Measurements from ENCODE around the gene JPH3. TPM values are rescaled to one million over a fixed set of nuclear protein-coding genes. Genes with fewer than 3 reads are reported as not detected.

The JPH3 gene
- total and polyA plus RNA-seq, 2 donors = 0.05 to 0.09 TPM

GRCh38 chr16:87684106-87684677 is 81.9 kb downstream of the JPH3 start:
- Histone ChIP-seq H3K4me1 (ENCODE audit: control insufficient read depth in 2 of 2, insufficient read depth in 2 of 2, low read length in 2 of 2) (peaks cover 0 to 8% of the 10 kb centered on the region in 2 donors), H3K27me3 (ENCODE audit: control insufficient read depth in 2 of 2, insufficient read depth in 1 of 2, low read length in 1 of 2) (peaks cover 0 to 11% of the 10 kb centered on the region in 2 donors), H3K4me3 (ENCODE audit: low read length in 2 of 2) (no peak overlapping the region), H3K9me3 (ENCODE audit: control insufficient read depth in 2 of 2, insufficient read depth in 1 of 2, low read length in 1 of 2) (no peaks in the 10 kb centered on the region), H3K27ac (ENCODE audit: low read depth in 1 of 2, low read length in 1 of 2) (no peak overlapping the region), H3K36me3 (ENCODE audit: control insufficient read depth in 2 of 2, insufficient read depth in 2 of 2, low read length in 1 of 2) (no peaks in the 10 kb centered on the region)
- no peak for DNase-seq (ENCODE audit: low read depth in 6 of 9, low spot score in 9 of 9)
- WGBS = 93% methylated on average over 24 of the region's 24 CpGs

- no peak overlapping the region for H3K4me3 ChIP-seq (ENCODE audit: low read length in 2 of 2)
- no peaks in the 10 kb centered on the region for H3K36me3 ChIP-seq (ENCODE audit: control insufficient read depth in 2 of 2, insufficient read depth in 2 of 2, low read length in 1 of 2)
- no peaks in the 10 kb centered on the region for H3K9me3 ChIP-seq (ENCODE audit: control insufficient read depth in 2 of 2, insufficient read depth in 1 of 2, low read length in 1 of 2)
- H3K27ac ChIP-seq (ENCODE audit: low read depth in 1 of 2, low read length in 1 of 2) = no peak overlapping the region
- DNase-seq (ENCODE audit: low read depth in 6 of 9, low spot score in 9 of 9) = no peak
- WGBS = 94% methylated on average over 35 of the region's 35 CpGs
- peaks cover 0 to 11% of the 10 kb centered on the region in 2 donors for H3K27me3 ChIP-seq (ENCODE audit: control insufficient read depth in 2 of 2, insufficient read depth in 1 of 2, low read length in 1 of 2)
- H3K4me1 ChIP-seq (ENCODE audit: control insufficient read depth in 2 of 2, insufficient read depth in 2 of 2, low read length in 2 of 2) = peaks cover 0 to 8% of the 10 kb centered on the region in 2 donors
These were observed 82.5 kb downstream of the JPH3 start for GRCh38 chr16:87684711-87685404.

- DNase-seq (ENCODE audit: low read depth in 6 of 9, low spot score in 9 of 9) = no peak
- H3K4me1 ChIP-seq (ENCODE audit: control insufficient read depth in 2 of 2, insufficient read depth in 2 of 2, low read length in 2 of 2) = peaks cover 0 to 8% of the 10 kb centered on the region in 2 donors
- H3K27me3 ChIP-seq (ENCODE audit: control insufficient read depth in 2 of 2, insufficient read depth in 1 of 2, low read length in 1 of 2) = peaks cover 0 to 9% of the 10 kb centered on the region in 2 donors
- no peaks in the 10 kb centered on the region for H3K9me3 ChIP-seq (ENCODE audit: control insufficient read depth in 2 of 2, insufficient read depth in 1 of 2, low read length in 1 of 2)
- 94% methylated on average over 19 of the region's 19 CpGs for WGBS
- H3K36me3 ChIP-seq (ENCODE audit: control insufficient read depth in 2 of 2, insufficient read depth in 2 of 2, low read length in 1 of 2) = no peaks in the 10 kb centered on the region
- H3K27ac ChIP-seq (ENCODE audit: low read depth in 1 of 2, low read length in 1 of 2) = no peak overlapping the region
- no peak overlapping the region for H3K4me3 ChIP-seq (ENCODE audit: low read length in 2 of 2)
These were observed 83.1 kb downstream of the JPH3 start for GRCh38 chr16:87685405-87685755.

- no peak overlapping the region for H3K27ac ChIP-seq (ENCODE audit: low read depth in 1 of 2, low read length in 1 of 2)
- peaks cover 0 to 8% of the 10 kb centered on the region in 2 donors for H3K4me1 ChIP-seq (ENCODE audit: control insufficient read depth in 2 of 2, insufficient read depth in 2 of 2, low read length in 2 of 2)
- peaks cover 0 to 9% of the 10 kb centered on the region in 2 donors for H3K27me3 ChIP-seq (ENCODE audit: control insufficient read depth in 2 of 2, insufficient read depth in 1 of 2, low read length in 1 of 2)
- 85% methylated on average over 13 of the region's 13 CpGs for WGBS
- DNase-seq (ENCODE audit: low read depth in 6 of 9, low spot score in 9 of 9) = no peak
- H3K36me3 ChIP-seq (ENCODE audit: control insufficient read depth in 2 of 2, insufficient read depth in 2 of 2, low read length in 1 of 2) = no peaks in the 10 kb centered on the region
- H3K4me3 ChIP-seq (ENCODE audit: low read length in 2 of 2) = no peak overlapping the region
- H3K9me3 ChIP-seq (ENCODE audit: control insufficient read depth in 2 of 2, insufficient read depth in 1 of 2, low read length in 1 of 2) = no peaks in the 10 kb centered on the region
These were observed 83.5 kb downstream of the JPH3 start for GRCh38 chr16:87685766-87686165.

GRCh38 chr16:87686697-87687096 is 84.4 kb downstream of the JPH3 start:
- 86% methylated on average over 13 of the region's 13 CpGs for WGBS
- H3K9me3 ChIP-seq (ENCODE audit: control insufficient read depth in 2 of 2, insufficient read depth in 1 of 2, low read length in 1 of 2) = no peaks in the 10 kb centered on the region
- peaks cover 0 to 9% of the 10 kb centered on the region in 2 donors for H3K27me3 ChIP-seq (ENCODE audit: control insufficient read depth in 2 of 2, insufficient read depth in 1 of 2, low read length in 1 of 2)
- H3K4me3 ChIP-seq (ENCODE audit: low read length in 2 of 2) = no peak overlapping the region
- H3K36me3 ChIP-seq (ENCODE audit: control insufficient read depth in 2 of 2, insufficient read depth in 2 of 2, low read length in 1 of 2) = no peaks in the 10 kb centered on the region
- DNase-seq (ENCODE audit: low read depth in 6 of 9, low spot score in 9 of 9) = no peak
- H3K27ac ChIP-seq (ENCODE audit: low read depth in 1 of 2, low read length in 1 of 2) = no peak overlapping the region
- H3K4me1 ChIP-seq (ENCODE audit: control insufficient read depth in 2 of 2, insufficient read depth in 2 of 2, low read length in 2 of 2) = peaks cover 0 to 8% of the 10 kb centered on the region in 2 donors

- peaks cover 0 to 2% of the 10 kb centered on the region in 2 donors for H3K4me1 ChIP-seq (ENCODE audit: control insufficient read depth in 2 of 2, insufficient read depth in 2 of 2, low read length in 2 of 2)
- H3K27ac ChIP-seq (ENCODE audit: low read depth in 1 of 2, low read length in 1 of 2) = no peak overlapping the region
- no peaks in the 10 kb centered on the region for H3K36me3 ChIP-seq (ENCODE audit: control insufficient read depth in 2 of 2, insufficient read depth in 2 of 2, low read length in 1 of 2)
- no peak overlapping the region for H3K4me3 ChIP-seq (ENCODE audit: low read length in 2 of 2)
- DNase-seq (ENCODE audit: low read depth in 6 of 9, low spot score in 9 of 9) = peak in 2 of 9 donors; percentile 30 to 50
- no peaks in the 10 kb centered on the region for H3K9me3 ChIP-seq (ENCODE audit: control insufficient read depth in 2 of 2, insufficient read depth in 1 of 2, low read length in 1 of 2)
- H3K27me3 ChIP-seq (ENCODE audit: control insufficient read depth in 2 of 2, insufficient read depth in 1 of 2, low read length in 1 of 2) = peaks cover 0 to 9% of the 10 kb centered on the region in 2 donors
- WGBS = 69% methylated on average over 31 of the region's 31 CpGs
These were observed 85.0 kb downstream of the JPH3 start for GRCh38 chr16:87687126-87687910.

- no peaks in the 10 kb centered on the region for H3K36me3 ChIP-seq (ENCODE audit: control insufficient read depth in 2 of 2, insufficient read depth in 2 of 2, low read length in 1 of 2)
- H3K27ac ChIP-seq (ENCODE audit: low read depth in 1 of 2, low read length in 1 of 2) = no peak overlapping the region
- no peak for DNase-seq (ENCODE audit: low read depth in 6 of 9, low spot score in 9 of 9)
- 92% methylated on average over 14 of the region's 14 CpGs for WGBS
- H3K27me3 ChIP-seq (ENCODE audit: control insufficient read depth in 2 of 2, insufficient read depth in 1 of 2, low read length in 1 of 2) = peaks cover 0 to 7% of the 10 kb centered on the region in 2 donors
- no peak overlapping the region for H3K4me3 ChIP-seq (ENCODE audit: low read length in 2 of 2)
- H3K9me3 ChIP-seq (ENCODE audit: control insufficient read depth in 2 of 2, insufficient read depth in 1 of 2, low read length in 1 of 2) = no peaks in the 10 kb centered on the region
- no peaks in the 10 kb centered on the region for H3K4me1 ChIP-seq (ENCODE audit: control insufficient read depth in 2 of 2, insufficient read depth in 2 of 2, low read length in 2 of 2)
These were observed 85.8 kb downstream of the JPH3 start for GRCh38 chr16:87687998-87688529.

GRCh38 chr16:87688876-87689815 is 86.8 kb downstream of the JPH3 start:
- Histone ChIP-seq H3K36me3 (ENCODE audit: control insufficient read depth in 2 of 2, insufficient read depth in 2 of 2, low read length in 1 of 2) (no peaks in the 10 kb centered on the region), H3K4me1 (ENCODE audit: control insufficient read depth in 2 of 2, insufficient read depth in 2 of 2, low read length in 2 of 2) (no peaks in the 10 kb centered on the region), H3K27me3 (ENCODE audit: control insufficient read depth in 2 of 2, insufficient read depth in 1 of 2, low read length in 1 of 2) (peaks cover 0 to 7% of the 10 kb centered on the region in 2 donors), H3K27ac (ENCODE audit: low read depth in 1 of 2, low read length in 1 of 2) (no peak overlapping the region), H3K4me3 (ENCODE audit: low read length in 2 of 2) (no peak overlapping the region), H3K9me3 (ENCODE audit: control insufficient read depth in 2 of 2, insufficient read depth in 1 of 2, low read length in 1 of 2) (no peaks in the 10 kb centered on the region)
- DNase-seq (ENCODE audit: low read depth in 6 of 9, low spot score in 9 of 9) = no peak
- 97% methylated on average over 45 of the region's 45 CpGs for whole genome bisulfite sequencing

Data from thymus (tissue), 11 donors.